Right atrium auricular region (tissue), 2 donors: ENCODE measurements around the gene CMBL. TPM values are rescaled to one million over a fixed set of nuclear protein-coding genes. Genes with fewer than 3 reads are reported as not detected.

Source experiments
- DNase-seq: peaks from one replicate; pipeline ENCODE4 v3.0.0-alpha.2; 2019; ENCODE audit warnings: low spot score
- H3K27ac ChIP-seq, 2 donors: fragments of 200-600 bp; sonication (generic); 1 replicate in 1 of 2; 2 replicates in 1 of 2; pipeline ENCODE4 v1.5.1; 2016 to 2019
- H3K27me3 ChIP-seq, 2 donors: fragments of 200-600 bp; sonication (generic); one replicate each; pipeline versions ENCODE4 v1.5.1 to v1.6.0; 2017 to 2019
- H3K36me3 ChIP-seq: fragments of 200-600 bp; sonication (generic); one replicate; pipeline ENCODE4 v1.5.1; 2016
- H3K4me1 ChIP-seq, 2 donors: fragments of 200-600 bp; sonication (generic); one replicate each; pipeline versions ENCODE4 v1.5.1 to v1.6.0; 2017 to 2019
- H3K4me3 ChIP-seq, 2 donors: fragments of 200-600 bp; sonication (generic); 1 replicate in 1 of 2; 2 replicates in 1 of 2; pipeline ENCODE4 v1.5.1; 2017 to 2019; ENCODE audit warnings: mild to moderate bottlenecking in 1 of 2, moderate library complexity in 1 of 2
- H3K9me3 ChIP-seq, 2 donors: fragments of 200-600 bp; sonication (generic); one replicate each; pipeline ENCODE4 v1.5.1; 2019
- CTCF ChIP-seq, 2 donors: fragments of 200-600 bp; sonication (generic); IDR thresholded peaks; one replicate each; pipeline ENCODE4 v1.5.1; 2019; ENCODE audit warnings: antibody characterized with exemption in 2 of 2
- total RNA-seq, 2 donors: library from RNA; depleted of rRNA; stranded (reverse); fragments of >200 nt; gene quantifications; one replicate each; pipeline ENCODE4 v1.1.0, GENCODE V29; 2016

CMBL gene
- total RNA-seq, 2 donors from 2014 or later, result 5.9 to 20.7 TPM

GRCh38 chr5:10266137-10266536, 41.6 kb downstream of the CMBL start:
- Histone ChIP-seq H3K4me1 (no peaks in the 10 kb centered on the region), H3K4me3 (no peak overlapping the region), H3K36me3 (peaks cover 49% of the 10 kb centered on the region), H3K27ac (no peak overlapping the region), H3K9me3 (no peaks in the 10 kb centered on the region), H3K27me3 (no peaks in the 10 kb centered on the region)
- no peak for DNase-seq
- TF ChIP-seq CTCF (IDR thresholded peaks at IDR 0.05), result no peak

- no peak overlapping the region for H3K27ac ChIP-seq
- peak; percentile 28 for DNase-seq
- TF ChIP-seq CTCF (IDR thresholded peaks at IDR 0.05), result no peak
- H3K9me3 ChIP-seq, result no peaks in the 10 kb centered on the region
- no peaks in the 10 kb centered on the region for H3K4me1 ChIP-seq
- H3K36me3 ChIP-seq, result peaks cover 55% of the 10 kb centered on the region
- no peak overlapping the region for H3K4me3 ChIP-seq
- no peaks in the 10 kb centered on the region for H3K27me3 ChIP-seq
These were observed 42.2 kb downstream of the CMBL start for GRCh38 chr5:10265245-10266109.

- no peak for DNase-seq
- no peaks in the 10 kb centered on the region for H3K4me1 ChIP-seq
- no peak overlapping the region for H3K27ac ChIP-seq
- no peaks in the 10 kb centered on the region for H3K27me3 ChIP-seq
- TF ChIP-seq CTCF (IDR thresholded peaks at IDR 0.05), result no peak
- no peaks in the 10 kb centered on the region for H3K9me3 ChIP-seq
- H3K4me3 ChIP-seq, result no peak overlapping the region
- H3K36me3 ChIP-seq, result peaks cover 64% of the 10 kb centered on the region
These were observed 43.1 kb downstream of the CMBL start for GRCh38 chr5:10264604-10265003.

GRCh38 chr5:10262995-10263394, 44.7 kb downstream of the CMBL start:
- DNase-seq, result peak; percentile 50
- Histone ChIP-seq H3K4me1 (no peaks in the 10 kb centered on the region), H3K27ac (no peak overlapping the region), H3K36me3 (peaks cover 80% of the 10 kb centered on the region), H3K27me3 (no peaks in the 10 kb centered on the region), H3K9me3 (no peaks in the 10 kb centered on the region), H3K4me3 (no peak overlapping the region)
- TF ChIP-seq CTCF (IDR thresholded peaks at IDR 0.05), result no peak

GRCh38 chr5:10262121-10262774, 45.5 kb downstream of the CMBL start:
- H3K4me3 ChIP-seq, result no peak overlapping the region

More at GRCh38 chr5:10262121-10262774, 45.5 kb downstream of the CMBL start:
- Histone ChIP-seq H3K36me3 (peaks cover 87% of the 10 kb centered on the region), H3K9me3 (no peaks in the 10 kb centered on the region), H3K27ac (no peak overlapping the region), H3K4me1 (no peaks in the 10 kb centered on the region), H3K27me3 (no peaks in the 10 kb centered on the region)
- peak; percentile 49 for DNase-seq
- no peak for TF ChIP-seq CTCF (IDR thresholded peaks at IDR 0.05)
